ENCODE data around the gene NR5A1. TPM values are rescaled to one million over a fixed set of nuclear protein-coding genes. Genes with fewer than 3 reads are reported as not detected.

The NR5A1 gene
- total RNA-seq, 1 experiment from 2014 or later, result not detected

DNA sequence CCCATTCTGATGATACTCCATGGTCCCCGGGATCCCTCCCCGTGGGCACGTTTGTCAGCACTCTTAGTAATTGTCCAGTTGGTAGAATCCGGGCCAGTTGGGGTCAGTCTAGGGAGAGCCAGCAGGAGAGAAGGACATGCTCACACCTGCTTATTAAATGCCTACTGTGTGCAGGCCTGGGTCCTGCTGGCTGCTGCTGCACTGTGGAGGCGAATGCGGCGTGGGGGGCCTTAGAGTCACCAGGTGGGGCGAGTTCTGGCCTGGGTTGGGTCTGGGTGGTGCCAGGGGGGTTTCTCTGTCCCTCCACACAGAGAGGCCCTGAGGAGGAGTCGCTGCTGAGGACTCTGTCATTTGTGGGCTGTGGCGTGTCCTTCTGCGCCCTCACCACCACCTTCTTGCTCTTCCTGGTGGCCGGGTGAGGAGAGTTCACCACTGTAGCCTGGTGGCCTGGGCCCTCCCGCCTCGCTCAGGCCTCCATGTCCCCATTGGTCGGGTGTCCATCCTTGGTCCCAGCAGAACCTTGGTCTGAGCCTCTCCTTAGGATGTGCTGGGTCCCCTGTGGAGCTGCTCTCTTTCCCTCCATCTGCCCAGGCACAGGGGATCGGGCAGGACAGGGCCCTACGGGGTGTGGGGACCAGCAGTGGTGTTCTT is 39.7 kb downstream of the NR5A1 start:
- Histone ChIP-seq H3K4me3 (no peak overlapping the region), H3K36me3 (no peaks in the 10 kb centered on the region), H3K27me3 (peaks cover 7% of the 10 kb centered on the region), H3K9me3 (no peaks in the 10 kb centered on the region; the same call in 1 of the 2 replicates)
- no peak for DNase-seq

DNA sequence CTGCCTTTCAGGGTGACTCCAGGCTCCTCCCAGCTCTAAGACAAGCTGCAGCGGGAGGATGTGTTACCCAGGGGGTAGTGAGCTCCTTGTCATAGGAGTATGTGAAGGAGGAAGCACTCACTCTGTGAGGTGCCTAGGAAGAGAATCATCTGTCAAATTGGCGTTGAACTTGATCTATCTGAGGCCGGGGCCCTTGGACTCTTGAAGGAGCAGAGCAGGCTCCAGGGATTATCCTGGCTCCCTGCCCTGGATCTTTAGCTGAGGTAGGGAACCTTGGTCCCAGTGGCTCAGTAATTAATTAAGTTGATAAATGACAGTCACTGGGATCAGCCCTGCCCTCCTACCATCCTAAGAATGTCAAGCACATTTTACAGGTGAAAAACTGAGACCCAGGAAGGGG is 41.5 kb downstream of the NR5A1 start:
- Histone ChIP-seq H3K27me3 (peaks cover 11% of the 10 kb centered on the region), H3K9me3 (no peaks in the 10 kb centered on the region; the same call in 1 of the 2 replicates), H3K4me3 (no peak overlapping the region), H3K36me3 (no peaks in the 10 kb centered on the region)
- DNase-seq, result no peak

DNA sequence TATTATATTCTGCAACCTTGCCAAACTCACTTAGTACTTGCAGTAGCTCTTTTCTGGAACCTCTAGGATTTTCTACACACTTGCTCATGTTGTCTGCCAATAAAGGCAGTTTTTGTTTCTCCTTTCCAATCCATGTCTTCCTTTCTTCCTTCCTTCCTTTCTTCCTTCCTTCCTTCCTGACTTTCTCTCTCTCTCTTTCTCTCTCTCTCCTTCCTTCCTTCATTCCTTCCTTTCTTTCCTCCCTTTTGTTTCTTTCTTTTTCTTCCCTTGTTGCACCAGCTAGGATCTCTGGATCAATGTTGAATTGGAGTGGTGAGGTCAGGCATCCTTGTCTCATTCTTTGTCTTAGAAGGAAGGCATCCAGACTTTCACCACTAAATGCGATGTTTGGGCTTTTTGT is 44.5 kb downstream of the NR5A1 start:
- peaks cover 11% of the 10 kb centered on the region for H3K27me3 ChIP-seq
- no peak for DNase-seq
- H3K9me3 ChIP-seq, result no peaks in the 10 kb centered on the region; the same call in 1 of the 2 replicates
- no peak overlapping the region for H3K4me3 ChIP-seq
- no peaks in the 10 kb centered on the region for H3K36me3 ChIP-seq

DNA sequence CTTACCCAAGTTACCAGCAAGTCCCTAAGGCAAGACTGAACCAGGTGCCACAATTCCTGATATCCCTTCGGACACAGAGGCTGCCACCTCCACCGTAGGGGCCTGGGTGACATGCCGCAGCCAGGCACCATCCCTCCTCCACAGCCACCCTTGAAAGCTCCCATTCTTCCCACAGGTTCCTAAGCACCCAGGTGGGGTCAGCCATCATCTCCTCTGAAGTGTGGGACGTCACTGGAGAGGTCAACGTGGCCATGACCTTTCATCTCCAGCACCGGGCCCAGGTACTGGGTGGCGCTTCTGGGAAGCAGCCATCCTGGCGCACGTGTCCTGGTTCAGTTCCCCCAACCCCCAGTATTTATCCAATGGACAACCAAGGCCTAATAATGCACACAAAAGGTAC is 48.8 kb downstream of the NR5A1 start:
- peaks cover 11% of the 10 kb centered on the region for H3K27me3 ChIP-seq
- no peaks in the 10 kb centered on the region for H3K36me3 ChIP-seq
- H3K4me3 ChIP-seq, result no peak overlapping the region
- H3K9me3 ChIP-seq, result no peaks in the 10 kb centered on the region; the same call in 1 of the 2 replicates
- DNase-seq, result no peak

DNA sequence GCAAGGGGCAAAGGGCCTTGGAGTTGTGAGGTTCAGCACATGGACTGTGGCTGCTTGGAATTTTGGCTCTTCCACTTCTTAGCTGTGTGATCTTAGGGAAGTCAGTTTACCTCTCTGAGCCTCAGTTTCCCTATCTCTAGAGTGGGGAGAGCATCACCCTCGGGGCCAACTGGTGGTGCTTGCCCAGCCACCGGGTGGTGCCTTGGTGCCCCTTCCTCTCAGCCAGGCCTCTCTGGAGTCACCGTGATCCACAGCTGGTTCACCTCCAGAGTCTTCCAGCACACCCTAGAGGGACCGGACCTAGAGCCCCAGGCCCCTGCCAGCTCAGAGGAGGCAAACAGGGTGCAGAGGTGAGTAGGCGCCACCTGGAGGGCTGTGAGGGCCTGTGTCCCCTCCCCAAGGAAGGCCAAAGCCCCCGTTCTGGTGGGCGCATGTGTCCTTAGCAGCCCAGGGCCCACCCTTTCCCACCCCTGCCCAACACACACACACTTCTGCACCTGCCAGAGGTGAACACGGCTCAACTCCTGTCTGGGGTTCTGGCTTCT is 49.2 kb downstream of the NR5A1 start:
- peaks cover 8% of the 10 kb centered on the region for H3K27me3 ChIP-seq
- H3K36me3 ChIP-seq, result no peaks in the 10 kb centered on the region
- no peak for DNase-seq
- H3K4me3 ChIP-seq, result no peak overlapping the region
- no peaks in the 10 kb centered on the region for H3K9me3 ChIP-seq

DNA sequence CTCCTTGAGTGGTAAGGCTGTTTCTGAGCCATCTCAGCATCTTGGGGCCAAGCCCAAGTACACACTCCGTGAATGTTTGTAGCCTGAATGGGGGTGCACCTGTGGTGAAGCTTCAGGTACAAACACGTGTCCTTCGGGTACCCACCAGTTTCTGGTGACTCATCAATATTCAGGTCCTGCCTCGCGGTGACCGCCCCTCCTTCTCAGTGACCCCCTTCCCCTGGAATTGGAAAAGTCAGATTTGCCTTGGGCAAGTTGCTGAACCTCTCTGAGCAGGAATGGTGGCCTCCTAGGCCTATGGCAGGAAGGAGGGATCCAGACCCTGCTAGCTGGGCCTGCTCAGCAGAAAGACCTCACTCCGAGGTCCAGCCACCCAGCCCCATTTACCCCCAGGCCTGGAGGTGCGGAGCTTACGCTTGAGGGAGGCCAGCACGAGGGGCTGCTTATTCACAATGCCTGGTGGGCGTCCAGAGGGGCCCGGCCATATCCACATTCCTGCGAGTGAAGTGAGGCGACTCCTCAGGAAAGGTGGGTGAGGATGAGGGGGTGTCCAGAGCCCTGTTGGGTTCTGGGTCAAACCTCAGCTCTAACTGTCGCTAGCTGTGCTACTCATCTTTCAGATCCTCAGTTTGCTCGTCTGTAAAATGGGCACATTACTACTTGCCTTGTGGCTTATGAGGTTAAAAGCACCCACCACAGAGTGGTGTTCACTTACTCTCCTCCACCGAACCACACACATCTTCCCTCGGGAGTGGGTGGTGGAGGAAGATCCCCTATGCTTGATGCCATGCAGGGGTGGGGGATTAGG is 49.9 kb downstream of the NR5A1 start:
- Histone ChIP-seq H3K9me3 (no peaks in the 10 kb centered on the region), H3K4me3 (no peak overlapping the region), H3K36me3 (no peaks in the 10 kb centered on the region), H3K27me3 (0 out of 2 replicates have a peak, but pooled peaks cover 3% of the 10 kb centered on the region)
- DNase-seq, result no peak

DNA sequence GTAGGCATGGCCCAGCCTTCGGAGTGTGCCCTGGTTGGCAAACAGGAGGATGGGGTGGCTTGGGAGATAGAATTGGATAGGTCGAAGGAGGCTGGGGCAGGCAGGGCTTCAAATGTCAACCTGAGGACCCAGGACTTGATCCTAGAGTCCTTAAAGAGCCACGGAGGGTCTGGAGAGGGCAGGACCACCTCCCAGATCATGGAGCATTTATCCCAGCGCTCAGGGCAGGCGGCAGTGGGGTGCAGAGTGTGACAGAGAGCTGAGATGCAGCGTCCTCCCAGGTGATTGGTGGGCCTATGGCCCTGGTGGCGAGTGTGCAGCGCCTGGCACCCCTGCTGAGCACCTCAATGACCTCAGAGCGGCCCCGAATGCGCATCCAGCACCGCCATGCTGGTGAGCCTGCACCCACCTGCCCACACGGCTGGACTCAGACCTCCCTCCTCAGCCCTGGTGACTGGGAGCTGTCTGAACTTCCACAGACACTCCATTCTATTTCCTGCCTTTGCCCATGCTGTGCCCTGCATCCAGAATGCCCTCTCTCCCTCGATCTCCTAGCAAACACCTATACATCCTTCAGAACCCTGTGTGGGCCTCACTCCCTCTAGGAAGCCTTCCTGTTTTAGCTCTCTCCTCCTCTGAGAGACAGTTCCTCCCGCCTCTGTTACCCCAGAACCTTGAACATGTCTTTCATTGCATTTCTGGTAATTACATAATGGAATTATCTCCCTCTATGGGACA is 50.7 kb downstream of the NR5A1 start:
- Histone ChIP-seq H3K27me3 (0 out of 2 replicates have a peak, but pooled peaks cover 2% of the 10 kb centered on the region), H3K9me3 (no peaks in the 10 kb centered on the region), H3K36me3 (no peaks in the 10 kb centered on the region), H3K4me3 (no peak overlapping the region)
- no peak for DNase-seq

DNA sequence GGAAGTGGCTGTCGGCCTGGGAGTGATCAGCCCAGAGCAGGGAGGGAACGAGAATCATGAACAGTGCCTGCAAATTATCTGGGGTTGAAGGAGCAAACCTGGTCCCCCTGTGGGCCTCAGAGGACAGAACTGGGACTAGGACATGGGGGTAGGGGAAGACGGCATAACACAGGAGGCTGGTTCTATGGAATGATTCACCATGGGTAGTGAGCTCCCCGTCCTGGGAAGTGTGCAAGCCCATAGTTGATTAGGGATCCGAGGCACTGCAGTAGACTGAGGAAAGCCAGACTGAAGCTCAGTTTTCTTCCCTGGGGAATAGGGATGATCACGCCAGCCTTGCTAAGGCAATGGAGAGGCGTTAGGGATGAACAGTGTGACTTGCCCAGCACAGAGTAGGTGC is 51.4 kb downstream of the NR5A1 start:
- no peaks in the 10 kb centered on the region for H3K27me3 ChIP-seq
- H3K9me3 ChIP-seq, result no peaks in the 10 kb centered on the region
- DNase-seq, result no peak
- H3K36me3 ChIP-seq, result no peaks in the 10 kb centered on the region
- H3K4me3 ChIP-seq, result no peak overlapping the region

DNA sequence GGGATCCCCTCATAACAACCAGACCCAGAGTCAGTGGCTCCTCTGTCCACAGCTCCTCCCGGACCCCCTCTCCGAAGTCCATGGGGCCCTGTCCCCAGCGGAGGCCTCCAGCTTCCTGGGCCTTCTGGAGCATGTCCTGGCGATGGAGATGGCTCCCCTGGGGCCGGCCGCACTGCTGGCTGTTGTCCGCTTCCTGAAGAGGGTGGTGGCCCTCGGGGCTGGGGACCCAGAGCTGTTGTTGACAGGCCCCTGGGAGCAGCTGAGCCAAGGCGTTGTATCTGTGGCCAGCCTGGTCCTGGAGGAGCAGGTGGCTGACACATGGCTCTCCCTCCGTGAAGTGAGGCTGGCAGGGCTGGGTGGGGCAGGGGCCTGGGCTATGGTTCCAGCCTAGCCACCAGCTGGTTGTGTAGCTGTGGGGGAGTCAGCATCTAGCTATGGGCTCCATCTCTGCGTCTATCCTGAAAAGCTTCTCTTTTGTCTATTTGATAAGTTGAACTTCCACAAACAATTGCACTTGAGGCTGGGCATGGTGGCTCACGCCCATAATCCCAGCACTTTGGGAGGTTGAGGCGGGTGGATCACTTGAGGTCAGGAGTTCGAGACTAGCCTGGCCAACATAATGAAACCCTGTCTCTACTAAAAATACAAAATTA is 52.3 kb downstream of the NR5A1 start:
- no peaks in the 10 kb centered on the region for H3K36me3 ChIP-seq
- H3K9me3 ChIP-seq, result no peaks in the 10 kb centered on the region
- H3K4me3 ChIP-seq, result no peak overlapping the region
- H3K27me3 ChIP-seq, result no peaks in the 10 kb centered on the region
- no peak for DNase-seq

DNA sequence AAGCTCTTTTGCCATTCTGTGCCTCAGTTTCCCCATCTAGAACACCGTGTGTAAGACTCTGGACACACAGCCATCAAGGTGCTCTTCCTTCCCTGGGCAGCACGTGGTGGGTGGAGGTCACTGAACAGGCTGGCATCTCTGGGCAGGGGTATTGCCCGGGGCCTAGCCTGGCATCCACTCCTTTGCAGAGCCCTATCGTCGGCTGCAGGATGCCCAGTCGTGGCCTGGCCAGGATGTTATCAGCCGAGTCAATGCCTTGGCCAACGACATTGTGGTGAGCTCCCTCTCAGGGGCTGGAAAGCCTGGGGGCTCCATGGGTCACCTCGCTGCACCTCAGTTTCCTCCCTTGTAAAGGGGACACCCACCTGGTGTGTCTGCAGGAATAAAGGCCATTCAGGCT is 52.9 kb downstream of the NR5A1 start:
- Histone ChIP-seq H3K36me3 (no peaks in the 10 kb centered on the region), H3K27me3 (no peaks in the 10 kb centered on the region), H3K4me3 (no peak overlapping the region), H3K9me3 (no peaks in the 10 kb centered on the region)
- DNase-seq, result no peak

DNA sequence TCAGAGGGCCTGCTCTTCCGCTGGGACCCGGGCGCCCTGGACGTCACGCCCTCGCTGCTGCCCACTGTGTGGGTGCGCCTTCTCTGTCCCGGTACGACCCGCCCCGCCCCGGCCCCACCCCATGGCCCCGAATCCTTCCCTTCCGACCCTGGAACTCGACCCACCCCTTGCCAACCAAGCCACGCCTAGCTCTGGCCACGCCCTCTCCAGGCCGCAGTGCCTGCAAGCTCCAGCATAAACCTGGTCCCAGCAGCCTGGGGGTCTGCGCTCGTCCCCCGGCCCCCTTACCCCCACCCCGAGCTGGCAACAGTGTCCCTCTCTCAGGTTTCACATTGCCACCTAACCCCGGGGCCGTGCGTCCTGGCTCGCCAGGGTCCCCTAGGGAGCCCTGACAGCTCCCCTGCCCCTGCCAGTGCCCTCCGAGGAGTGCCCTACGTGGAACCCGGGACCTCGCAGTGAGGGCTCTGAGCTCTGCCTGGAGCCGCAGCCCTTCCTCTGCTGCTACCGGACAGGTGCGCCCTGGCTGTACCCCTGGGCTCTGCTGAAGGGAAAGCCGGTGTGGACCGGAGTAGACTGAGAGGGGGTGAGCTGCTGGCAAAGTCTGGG is 53.5 kb downstream of the NR5A1 start:
- DNase-seq, result no peak
- no peak overlapping the region for H3K4me3 ChIP-seq
- no peaks in the 10 kb centered on the region for H3K9me3 ChIP-seq
- H3K27me3 ChIP-seq, result no peaks in the 10 kb centered on the region
- H3K36me3 ChIP-seq, result no peaks in the 10 kb centered on the region

DNA sequence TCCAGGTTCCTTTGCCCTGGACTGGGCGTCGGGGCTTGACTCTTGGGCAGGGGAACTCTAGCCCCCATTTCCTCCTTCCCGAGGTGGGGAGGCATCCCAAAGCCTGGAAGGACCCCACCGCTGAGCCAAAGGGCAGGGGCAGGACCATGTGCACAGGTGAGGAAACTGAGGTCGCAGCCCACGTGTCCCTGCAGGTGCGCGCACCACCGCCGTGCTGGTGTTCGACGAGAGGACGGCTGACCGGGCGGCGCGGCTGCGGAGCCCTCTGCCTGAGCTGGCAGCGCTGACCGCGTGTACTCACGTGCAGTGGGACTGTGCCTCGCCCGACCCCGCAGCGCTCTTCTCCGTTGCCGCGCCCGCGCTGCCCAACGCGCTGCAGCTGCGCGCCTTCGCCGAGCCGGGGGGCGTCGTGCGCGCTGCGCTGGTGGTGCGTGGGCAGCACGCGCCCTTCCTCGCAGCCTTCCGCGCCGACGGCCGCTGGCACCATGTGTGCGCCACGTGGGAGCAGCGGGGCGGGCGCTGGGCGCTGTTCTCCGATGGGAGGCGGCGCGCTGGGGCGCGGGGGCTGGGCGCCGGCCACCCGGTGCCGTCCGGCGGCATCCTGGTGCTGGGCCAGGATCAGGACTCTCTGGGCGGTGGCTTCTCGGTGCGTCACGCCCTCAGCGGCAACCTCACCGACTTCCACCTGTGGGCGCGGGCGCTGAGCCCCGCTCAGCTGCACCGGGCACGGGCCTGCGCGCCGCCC is 54.2 kb downstream of the NR5A1 start:
- no peak for DNase-seq
- no peaks in the 10 kb centered on the region for H3K27me3 ChIP-seq

DNA sequence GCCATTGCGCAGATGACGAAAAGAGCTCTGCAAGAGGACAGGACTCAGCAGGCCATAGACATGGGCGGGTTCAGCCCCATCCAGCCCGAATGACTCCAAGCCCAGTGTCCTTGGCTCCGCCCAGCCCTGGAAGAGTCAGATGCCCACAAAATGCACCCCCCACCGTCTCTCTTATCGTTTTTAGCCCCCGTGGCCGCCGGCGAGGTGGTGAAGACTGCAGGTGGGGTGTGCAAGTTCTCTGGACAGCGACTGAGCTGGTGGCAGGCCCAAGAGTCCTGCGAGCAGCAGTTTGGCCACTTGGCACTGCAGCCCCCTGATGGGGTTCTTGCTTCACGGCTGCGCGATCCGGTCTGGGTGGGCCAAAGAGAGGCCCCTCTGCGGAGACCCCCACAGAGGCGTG is 54.9 kb downstream of the NR5A1 start:
- DNase-seq, result no peak
- Histone ChIP-seq H3K4me3 (no peak overlapping the region), H3K27me3 (no peaks in the 10 kb centered on the region), H3K36me3 (no peaks in the 10 kb centered on the region), H3K9me3 (no peaks in the 10 kb centered on the region)

More for the DNA sequence above, 54.2 kb downstream of the NR5A1 start:
- Histone ChIP-seq H3K36me3 (no peaks in the 10 kb centered on the region), H3K9me3 (no peaks in the 10 kb centered on the region), H3K4me3 (no peak overlapping the region)

DNA sequence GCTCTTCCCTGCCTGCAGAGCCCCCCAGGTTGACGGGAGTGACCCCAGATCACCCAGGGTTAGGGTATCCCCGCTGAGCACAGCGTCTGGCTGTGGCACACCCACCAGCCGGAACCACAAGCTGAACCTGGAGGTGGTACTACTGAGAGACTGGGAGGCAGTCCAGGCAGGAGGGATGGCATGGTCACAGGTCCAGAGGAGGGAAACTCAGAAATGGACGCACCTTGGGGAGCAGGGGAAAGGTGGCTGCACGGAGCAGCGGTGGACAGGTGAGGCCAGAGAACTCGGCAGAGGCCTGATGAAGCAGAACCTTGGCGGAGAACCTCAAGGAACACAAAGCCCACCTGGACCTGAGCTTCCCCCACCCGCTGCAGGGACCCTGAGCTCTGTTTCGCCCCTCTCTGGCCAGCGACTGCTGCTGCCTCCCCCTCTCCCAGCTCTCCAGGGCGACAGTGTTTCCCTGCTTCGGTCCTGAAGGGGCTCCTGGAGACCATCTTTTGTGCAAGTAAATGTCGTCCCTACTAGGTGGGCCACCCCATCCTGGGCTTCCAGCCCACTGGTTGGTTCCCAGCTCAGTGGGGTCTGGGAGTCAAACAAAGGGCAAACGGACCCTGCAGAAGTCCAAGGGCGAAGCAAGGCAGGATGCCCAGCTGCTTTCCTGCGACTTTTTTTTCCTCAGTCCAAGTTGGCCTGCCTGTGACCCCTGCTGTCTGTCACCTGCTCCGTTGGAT is 56.1 kb downstream of the NR5A1 start:
- Histone ChIP-seq H3K4me3 (no peak overlapping the region), H3K27me3 (no peaks in the 10 kb centered on the region), H3K36me3 (no peaks in the 10 kb centered on the region), H3K9me3 (no peaks in the 10 kb centered on the region)
- no peak for DNase-seq

DNA sequence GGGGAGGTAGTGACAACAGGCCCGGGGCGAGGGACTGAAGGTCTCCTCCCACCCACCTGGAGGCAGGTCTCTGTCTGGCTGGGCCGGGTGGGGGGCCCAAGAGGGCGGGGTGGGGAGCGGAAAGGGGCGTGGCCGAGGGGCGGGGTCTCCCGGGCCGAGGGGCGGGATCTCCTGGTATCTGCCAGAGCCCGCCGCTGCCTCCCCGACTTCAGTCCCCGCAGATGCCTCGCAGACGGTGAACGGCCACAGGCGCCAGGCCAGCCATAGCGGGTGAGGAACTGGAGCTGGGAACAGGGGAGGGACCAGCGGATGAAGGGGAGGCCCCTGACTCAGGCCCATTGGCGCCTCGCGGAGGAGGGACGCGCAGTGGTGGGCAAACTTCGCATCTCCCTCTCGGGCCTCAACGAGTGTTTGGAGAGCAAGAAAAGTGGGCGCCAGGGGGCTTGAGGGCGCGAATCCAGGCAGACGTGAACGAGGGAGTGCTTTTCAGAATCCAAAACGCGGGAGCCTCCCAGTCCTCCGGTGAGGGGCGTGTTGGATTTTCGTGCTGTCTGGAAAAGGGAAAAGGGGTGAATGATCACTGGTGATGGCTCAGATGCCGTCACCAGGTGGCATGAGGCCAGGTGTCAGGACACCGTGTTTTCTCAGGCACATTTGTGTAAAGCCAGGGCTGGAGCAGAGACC is 56.8 kb downstream of the NR5A1 start, which contains the start of gene ADGRD2:
TSS of gene ADGRD2 (plus strand) at position 211 of the 684 bp plus-strand sequence. CDS start 1,216 bp downstream, outside the sequence.
- Histone ChIP-seq H3K4me3 (no peak within 1 kb of the TSS), H3K9me3 (no peaks in the 10 kb centered on the region), H3K27me3 (no peaks in the 10 kb centered on the region), H3K36me3 (no peaks in the 10 kb centered on the region)
- no peak for DNase-seq

Data from MG63 (cell line).